ACHN (cell line): ENCODE data around the gene ANGEL2.
"Not testable (repeated sequence)": the region's sequence is repeated elsewhere in the genome, so short reads cannot be mapped to it uniquely, and the experiment has no call there.

Experiments
- DNase-seq: peaks from one replicate; pipeline ENCODE4 v3.0.0-alpha.2; 2015
- in situ Hi-C: cut with HindIII; loops from 2 replicates; pipeline ENCODE4 v1.10.0; 2017; ENCODE audit warnings: low sequenced_read_pairs, low pct_ligation_motif_present, low pct_unique_long_range_greater_than_20kb

The ANGEL2 gene

DNA sequence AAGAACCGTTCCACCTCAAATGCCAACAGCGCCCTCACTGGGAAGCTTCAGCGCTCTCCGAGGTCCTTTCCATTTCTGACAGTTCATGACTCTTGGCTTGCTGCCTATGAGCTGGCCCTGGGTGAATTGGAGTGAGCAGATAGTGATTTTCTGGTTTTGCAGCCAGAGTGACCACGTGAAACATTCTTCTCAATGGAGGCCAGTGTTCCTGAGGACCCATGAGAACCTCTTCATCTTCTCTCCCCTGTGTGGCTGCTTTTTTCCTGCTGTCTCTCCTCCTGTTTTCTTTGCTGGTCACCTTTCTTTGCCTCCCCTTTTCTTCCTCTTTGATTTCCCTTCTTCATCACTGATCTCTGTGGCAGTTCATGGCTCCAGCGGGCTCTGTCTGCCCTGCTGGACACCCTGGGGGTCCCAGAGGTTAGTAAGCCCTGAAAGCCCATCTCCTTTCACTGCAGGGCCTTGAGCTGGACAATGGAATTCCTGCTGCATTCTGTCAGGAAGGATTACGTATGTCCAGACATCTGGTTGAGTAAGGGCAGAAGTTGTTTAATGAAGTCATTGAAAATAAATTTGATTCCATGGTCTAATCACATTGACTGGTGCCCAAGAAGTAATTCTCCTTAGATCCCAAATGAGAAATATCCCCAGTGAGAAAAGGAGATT lies 35.4 kb downstream of the ANGEL2 start:
- no peak for DNase-seq
- in situ Hi-C loops = no loop called here

DNA sequence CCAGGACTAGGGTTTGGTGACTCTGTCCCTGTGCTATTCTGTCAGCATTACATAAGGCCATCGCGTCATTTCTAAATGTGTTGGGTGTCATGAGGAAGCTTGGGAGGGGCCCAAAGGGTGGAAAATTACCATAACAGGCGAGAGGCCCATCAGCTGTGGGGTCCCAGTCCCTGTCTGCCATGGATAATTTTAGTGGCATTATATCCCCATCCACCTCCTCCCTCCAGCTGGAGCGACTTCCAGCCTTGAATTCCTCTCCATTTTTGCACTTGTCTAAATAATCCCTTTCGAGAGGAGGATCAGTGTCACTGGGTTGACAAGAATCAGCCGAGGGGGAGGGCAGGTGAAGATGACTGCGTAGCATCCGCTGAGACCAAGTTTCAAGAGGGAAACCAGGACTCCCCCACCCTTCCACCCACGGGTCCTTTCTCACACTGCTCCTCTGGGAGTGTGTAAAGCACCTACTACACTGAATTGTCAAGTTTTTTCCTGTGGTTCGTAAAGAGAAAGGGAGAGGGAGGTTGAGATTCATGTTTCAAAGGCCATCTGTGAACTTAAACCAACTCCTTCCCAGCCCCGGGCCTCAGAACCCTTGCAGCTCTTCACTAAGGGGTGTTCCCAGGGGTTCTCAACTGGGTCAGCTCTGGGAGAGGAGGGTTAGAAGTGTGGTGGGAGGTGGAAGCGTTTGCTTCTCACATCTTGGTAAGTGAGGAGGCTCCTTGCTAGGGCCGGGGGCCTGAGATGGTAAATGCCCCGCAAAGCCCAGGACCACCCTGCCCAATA lies 36.1 kb downstream of the ANGEL2 start:
- no peak for DNase-seq
- in situ Hi-C loops = no loop called here

DNA sequence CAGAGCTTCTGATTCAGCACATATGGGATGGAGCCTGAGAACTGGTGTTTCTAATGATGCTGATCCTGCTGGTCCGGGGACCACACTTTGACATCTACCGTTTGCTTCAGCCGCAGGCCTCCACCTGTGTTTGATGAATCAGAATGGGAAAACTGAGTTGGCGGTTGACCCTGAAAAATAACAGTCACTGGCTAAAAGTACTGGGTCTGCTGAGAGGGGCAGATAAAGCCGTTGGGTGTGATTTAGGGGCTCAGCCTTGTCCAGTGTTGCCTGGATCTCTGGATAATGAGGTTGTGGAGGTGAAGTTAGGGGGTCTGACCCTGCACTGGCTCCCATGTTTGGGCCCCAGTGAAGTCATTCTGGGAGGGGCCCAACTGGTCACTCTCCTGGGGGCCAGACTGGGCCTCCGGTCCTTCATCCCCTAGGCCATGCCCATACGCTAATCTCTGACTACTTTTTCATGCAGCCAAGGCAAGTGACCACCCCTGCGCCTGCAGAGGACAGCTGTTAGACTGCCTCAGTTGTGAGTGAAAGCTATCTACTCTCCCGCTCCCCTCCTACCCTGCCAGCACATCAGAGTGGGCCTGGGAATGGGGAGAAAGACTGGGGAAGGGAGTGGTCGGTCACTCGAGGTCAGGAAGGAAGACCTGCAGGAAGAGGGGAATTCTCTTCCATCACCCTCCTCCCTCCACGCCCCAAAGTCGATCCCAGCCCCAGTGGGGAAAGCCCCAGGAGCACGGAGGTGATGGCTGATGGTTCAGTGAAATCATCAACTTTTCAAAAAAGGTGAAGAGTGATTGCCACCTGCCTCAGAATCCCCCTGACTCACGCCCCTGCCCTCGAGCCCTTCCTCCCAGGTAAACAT lies 37.7 kb downstream of the ANGEL2 start:
- in situ Hi-C loops = no loop called here
- no peak for DNase-seq

DNA sequence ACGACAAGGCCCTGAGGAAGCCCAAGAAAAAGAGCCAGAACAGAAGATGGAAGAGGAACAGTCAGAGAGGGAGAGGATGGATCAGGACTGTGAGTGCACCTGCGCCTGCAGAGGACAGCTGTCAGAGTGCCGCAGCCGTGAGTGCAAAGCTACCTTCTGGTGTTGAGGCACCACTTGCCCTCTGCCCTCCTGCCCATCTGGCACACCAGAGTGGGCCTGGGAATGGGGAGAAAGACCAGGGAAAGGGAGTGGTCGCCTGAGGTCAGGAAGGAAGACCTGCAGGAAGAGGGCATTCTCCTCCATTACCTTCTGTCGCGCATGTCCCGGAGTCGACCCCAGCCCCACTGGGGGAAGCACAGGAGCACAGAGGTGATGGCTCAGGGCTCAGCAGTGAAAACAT lies 39.1 kb downstream of the ANGEL2 start:
- in situ Hi-C loops = no loop called here

DNA sequence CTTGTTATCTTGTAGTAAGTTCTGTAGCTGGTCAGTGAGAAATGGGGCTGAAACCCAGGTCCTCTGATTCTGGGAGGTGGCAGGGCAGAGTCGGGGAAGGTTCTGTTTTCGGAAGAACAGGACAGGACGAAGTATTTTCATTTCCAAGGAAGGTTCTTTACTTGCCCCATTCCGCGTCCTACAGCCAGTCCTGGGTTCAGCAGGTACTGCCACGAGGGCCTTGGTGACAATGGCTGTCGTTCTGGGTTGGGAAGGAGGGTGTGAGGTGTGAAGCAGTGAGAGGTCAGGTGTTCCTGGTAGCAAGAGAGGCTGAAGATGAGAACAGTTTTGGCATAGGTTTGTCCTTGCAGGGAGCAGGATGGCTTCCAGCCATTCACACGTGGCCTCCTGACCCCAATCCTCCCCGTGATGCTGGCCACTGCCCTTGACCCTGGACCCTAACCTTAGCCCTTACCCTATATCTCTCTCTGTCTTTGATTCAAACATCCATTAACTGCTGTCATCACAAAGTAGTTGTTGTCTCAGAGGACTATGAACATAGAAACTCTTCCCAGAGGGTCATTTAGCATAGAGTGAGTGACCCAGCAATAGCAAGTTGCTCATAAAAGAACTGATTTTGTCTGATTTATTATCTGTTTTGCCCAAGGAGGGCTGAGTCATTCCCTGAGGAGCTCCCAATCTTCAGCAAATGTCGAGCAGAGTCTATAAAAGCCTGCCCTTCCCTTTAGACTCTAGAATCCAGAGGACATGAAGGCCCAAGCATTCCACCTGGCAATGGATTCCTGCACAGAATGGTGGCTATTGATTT lies 40.4 kb downstream of the ANGEL2 start:
- no peak for DNase-seq
- in situ Hi-C loops = no loop called here

More for the DNA sequence above, 39.1 kb downstream of the ANGEL2 start:
- no peak for DNase-seq

DNA sequence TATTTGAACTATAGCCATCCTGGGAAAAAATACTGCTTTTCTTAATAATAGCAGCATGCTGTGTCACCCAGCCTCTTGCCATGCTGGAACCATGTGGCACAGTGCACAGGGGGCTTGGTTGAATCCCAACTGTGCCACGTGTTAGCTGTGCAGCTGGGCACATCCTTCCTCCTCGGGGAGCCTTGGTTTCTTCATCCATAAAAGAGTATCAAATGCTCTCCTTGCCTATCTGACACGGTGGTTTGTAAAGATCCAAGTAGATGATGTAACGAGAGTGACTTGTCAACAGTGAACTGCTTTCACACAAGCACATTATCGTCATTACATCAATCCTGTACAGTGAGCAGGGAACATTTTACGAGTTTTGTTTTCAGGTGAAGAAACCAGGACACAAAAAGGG lies 41.0 kb downstream of the ANGEL2 start:
- in situ Hi-C loops = no loop called here
- DNase-seq = no peak

DNA sequence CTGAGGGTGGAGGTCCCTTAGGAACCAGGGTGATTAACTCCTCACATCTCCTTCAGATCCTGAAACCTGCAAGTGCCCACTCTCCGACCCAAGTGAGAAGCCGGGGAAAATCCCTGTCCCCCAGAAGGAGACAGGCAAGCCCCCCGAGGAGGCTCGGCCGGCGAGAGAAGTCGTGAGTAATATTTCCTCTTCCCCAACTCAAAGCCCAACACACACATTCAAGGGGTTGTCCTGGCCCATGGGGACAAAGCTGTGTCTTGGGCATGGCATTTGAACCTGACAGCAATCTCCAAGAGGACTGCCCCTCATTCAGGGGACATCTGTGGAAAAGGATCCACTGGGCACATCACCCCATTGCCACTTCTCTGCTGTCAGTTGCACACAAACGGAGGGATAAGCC lies 41.8 kb downstream of the ANGEL2 start:
- DNase-seq = no peak
- in situ Hi-C loops = no loop called here

- DNase-seq = no peak
- in situ Hi-C loops = no loop called here
Measured at GRCh38 chr1:212973426-212973825, 42.2 kb downstream of the ANGEL2 start.

DNA sequence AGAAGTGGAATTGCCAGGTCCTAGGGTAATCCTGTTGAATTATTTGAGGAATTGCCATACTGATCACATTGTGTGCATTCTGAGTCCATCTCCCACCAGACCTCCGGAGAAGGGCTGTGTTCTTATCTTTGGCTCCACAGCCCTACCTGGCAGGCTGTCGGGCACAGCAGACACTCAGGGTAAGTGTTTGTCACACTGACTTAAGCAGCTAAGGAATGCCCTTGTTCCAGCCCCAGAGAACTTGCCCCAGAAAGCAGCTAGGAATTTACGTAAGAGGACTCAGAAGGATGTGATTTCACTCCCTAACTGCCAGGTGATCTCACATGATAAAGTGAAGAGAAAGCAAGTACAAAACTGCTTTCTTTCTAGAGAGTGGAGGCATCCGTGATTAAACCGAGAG lies 44.4 kb downstream of the ANGEL2 start:
- no peak for DNase-seq
- in situ Hi-C loops = no loop called here

GRCh38 chr1:212970085-212970484 lies 45.6 kb downstream of the ANGEL2 start:
- in situ Hi-C loops = no loop called here
- DNase-seq = peak; percentile 10

DNA sequence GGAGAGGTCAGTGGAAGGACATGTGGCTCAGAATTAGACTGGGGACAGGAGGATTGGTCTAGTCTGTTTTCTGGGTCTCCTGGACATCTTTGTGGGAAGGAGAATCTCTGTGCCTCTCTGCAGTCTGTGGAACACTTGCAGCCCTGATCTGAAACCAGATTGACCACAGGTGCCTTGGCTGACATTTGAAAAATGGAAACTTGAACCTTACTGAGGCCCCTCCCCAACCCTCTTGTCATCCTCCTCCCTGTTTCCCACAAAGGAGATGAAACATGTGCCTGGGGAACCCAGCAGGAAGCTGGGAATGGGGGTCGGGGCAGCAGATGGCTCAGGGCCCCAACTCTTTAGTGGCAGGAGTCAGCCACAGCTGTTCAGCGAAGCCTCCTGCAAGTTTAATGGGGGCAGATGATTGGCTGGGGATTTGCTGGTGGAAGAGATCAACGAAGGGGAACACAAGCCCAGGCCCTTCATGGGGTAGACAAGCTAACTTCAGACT lies 47.3 kb downstream of the ANGEL2 start:
- DNase-seq = no peak
- in situ Hi-C loops = no loop called here

GRCh38 chr1:212967801-212968200 lies 47.9 kb downstream of the ANGEL2 start:
- peak; percentile 56 for DNase-seq
- in situ Hi-C loops = no loop called here

DNA sequence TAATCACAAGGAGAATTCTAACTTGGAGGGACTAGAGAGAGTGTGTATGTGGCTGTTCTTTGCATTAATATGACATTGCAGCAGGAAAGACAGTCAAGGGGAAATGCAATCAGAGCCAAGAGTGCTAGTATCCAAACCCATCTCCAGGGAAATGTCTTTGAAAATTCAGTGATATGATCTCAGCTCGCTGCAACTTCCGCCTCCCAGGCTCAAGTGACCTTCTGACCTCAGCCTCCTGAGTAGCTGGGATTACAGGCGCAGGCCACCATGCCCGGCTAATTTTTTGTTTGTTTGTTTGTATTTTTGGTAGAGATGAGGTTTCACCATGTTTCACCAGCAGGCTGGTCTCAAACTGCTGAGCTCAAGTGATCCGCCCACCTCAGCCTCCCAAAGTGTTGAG lies 49.1 kb downstream of the ANGEL2 start:
- in situ Hi-C loops = no loop called here
- no peak for DNase-seq

DNA sequence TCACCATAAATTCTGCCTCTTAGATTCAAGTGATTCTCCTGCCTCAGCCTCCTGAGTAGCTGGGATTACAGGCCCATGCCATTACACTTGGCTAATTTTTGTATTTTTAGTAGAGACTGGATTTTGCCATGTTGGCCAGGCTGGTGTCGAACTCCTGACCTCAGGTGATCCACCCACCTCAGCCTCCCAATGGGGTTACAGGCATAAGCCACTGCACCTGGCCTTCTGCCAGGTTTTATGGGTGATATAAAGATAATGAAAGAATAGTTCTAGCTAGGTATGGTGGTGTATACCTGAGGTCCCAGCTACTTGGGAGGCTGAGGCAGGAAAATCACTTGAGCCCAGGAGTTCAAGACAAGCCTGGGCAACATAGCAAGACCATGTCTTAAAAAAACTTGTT lies 50.7 kb downstream of the ANGEL2 start:
- DNase-seq, in situ Hi-C loops: not testable (repeated sequence)

DNA sequence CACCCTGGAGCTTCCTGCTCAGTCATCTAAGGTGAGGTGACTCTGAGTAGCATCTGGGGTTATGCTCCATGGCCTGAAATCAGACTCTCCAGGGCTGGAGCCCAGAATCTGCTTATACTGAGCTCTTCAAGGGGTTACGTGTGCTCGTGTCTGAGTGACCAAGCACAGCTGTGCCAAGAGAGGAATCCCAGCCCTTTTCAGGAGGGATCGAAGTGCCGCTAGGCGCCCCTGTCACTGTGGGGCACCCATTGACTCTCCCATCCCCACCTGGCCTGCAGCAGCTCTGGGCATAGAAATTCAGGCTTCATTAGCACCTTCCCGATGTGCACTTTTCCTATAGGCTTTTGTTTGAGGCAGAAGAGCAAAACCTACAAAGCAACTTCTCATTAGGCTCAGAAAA lies 51.6 kb downstream of the ANGEL2 start:
- in situ Hi-C loops = no loop called here

DNA sequence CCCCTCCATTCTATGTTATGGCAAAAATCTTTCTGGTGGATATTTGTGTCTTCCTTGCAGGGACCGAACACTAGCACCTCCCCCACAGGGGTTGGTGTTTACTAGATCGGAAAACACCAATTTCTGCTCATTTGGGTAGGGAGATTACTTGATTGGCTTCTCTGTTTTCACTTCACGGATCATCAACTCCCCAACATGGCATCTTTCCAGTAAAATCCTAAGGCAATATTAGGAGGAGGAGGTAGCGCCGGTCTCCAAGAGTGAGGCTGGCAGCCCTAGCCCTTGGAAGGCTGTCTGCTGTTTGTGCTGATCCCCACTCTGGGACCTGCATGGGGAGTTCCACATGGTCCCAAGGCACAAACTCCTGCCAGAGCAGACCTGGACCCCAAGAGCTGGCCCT lies 53.2 kb downstream of the ANGEL2 start:
- in situ Hi-C loops = no loop called here
- DNase-seq = no peak

More for the DNA sequence above, 51.6 kb downstream of the ANGEL2 start:
- no peak for DNase-seq

- in situ Hi-C loops = no loop called here
- DNase-seq = no peak
Measured at GRCh38 chr1:212960932-212961331, 54.7 kb downstream of the ANGEL2 start.
